Measurements from ENCODE around the gene BIVM. TPM values are rescaled to one million over a fixed set of nuclear protein-coding genes. Genes with fewer than 3 reads are reported as not detected.

Gene BIVM
- total and polyA plus RNA-seq, 4 donors: 7.4 to 17.8 (median 11.3) TPM

- peaks cover 4 to 28% (median 25%) of the 10 kb centered on the region in 4 donors for H3K4me1 ChIP-seq (ENCODE audit: control insufficient read depth in 4 of 4, insufficient read depth in 4 of 4, low read length in 3 of 4)
- WGBS: 71% methylated on average over 13 of the region's 13 CpGs
- H3K27me3 ChIP-seq (ENCODE audit: control insufficient read depth in 4 of 4, insufficient read depth in 4 of 4, low read length in 3 of 4): no peaks in the 10 kb centered on the region
- H3K9ac ChIP-seq (ENCODE audit: low read depth in 1 of 2, low read length in 2 of 2): no peak overlapping the region
- no peak for DNase-seq (ENCODE audit: low spot score)
- no peaks in the 10 kb centered on the region for H3K9me3 ChIP-seq (ENCODE audit: control insufficient read depth in 4 of 4, low read length in 3 of 4)
- no peak overlapping the region for H3K27ac ChIP-seq (ENCODE audit: low read depth in 1 of 2, low read length in 2 of 2)
- peak in 1 of 2 donors; percentile 61 for TF ChIP-seq HNF4A (conservative IDR thresholded peaks at IDR 0.05)
- no peak for TF ChIP-seq JUND (IDR thresholded peaks at IDR 0.05)
- TF ChIP-seq TAF1 (conservative IDR thresholded peaks at IDR 0.05): no peak
- peak; percentile 20 for TF ChIP-seq SP1 (IDR thresholded peaks at IDR 0.05)
- TF ChIP-seq FOXA1 (IDR thresholded peaks at IDR 0.05): no peak
- TF ChIP-seq CTCF (IDR thresholded peaks at IDR 0.05; ENCODE audit: low read depth, low read length, missing input control): no peak
- TF ChIP-seq REST (IDR thresholded peaks at IDR 0.05): no peak
- TF ChIP-seq, protein P1, sequence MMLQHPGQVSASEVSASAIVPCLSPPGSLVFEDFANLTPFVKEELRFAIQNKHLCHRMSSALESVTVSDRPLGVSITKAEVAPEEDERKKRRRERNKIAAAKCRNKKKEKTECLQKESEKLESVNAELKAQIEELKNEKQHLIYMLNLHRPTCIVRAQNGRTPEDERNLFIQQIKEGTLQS (IDR thresholded peaks at IDR 0.05): peak; percentile 53
- TF ChIP-seq GABPA (IDR thresholded peaks at IDR 0.05 in 1 of 2, conservative IDR thresholded peaks at IDR 0.05 in 1 of 2): no peak
- TF ChIP-seq EGR1 (IDR thresholded peaks at IDR 0.05; ENCODE audit: low read depth in 2 of 2): no peak
- TF ChIP-seq RAD21 (IDR thresholded peaks at IDR 0.05): no peak
- TF ChIP-seq FOXA2 (IDR thresholded peaks at IDR 0.05): no peak
- TF ChIP-seq, protein P2, sequence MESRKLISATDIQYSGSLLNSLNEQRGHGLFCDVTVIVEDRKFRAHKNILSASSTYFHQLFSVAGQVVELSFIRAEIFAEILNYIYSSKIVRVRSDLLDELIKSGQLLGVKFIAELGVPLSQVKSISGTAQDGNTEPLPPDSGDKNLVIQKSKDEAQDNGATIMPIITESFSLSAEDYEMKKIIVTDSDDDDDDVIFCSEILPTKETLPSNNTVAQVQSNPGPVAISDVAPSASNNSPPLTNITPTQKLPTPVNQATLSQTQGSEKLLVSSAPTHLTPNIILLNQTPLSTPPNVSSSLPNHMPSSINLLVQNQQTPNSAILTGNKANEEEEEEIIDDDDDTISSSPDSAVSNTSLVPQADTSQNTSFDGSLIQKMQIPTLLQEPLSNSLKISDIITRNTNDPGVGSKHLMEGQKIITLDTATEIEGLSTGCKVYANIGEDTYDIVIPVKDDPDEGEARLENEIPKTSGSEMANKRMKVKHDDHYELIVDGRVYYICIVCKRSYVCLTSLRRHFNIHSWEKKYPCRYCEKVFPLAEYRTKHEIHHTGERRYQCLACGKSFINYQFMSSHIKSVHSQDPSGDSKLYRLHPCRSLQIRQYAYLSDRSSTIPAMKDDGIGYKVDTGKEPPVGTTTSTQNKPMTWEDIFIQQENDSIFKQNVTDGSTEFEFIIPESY (IDR thresholded peaks at IDR 0.05): no peak
- TF ChIP-seq NR2F2 (IDR thresholded peaks at IDR 0.05): no peak
- no peak for TF ChIP-seq YY1 (IDR thresholded peaks at IDR 0.05)
- TF ChIP-seq HNF4G (IDR thresholded peaks at IDR 0.05): no peak
- no peak for TF ChIP-seq MAX (IDR thresholded peaks at IDR 0.05)
- no peak for TF ChIP-seq RXRA (IDR thresholded peaks at IDR 0.05)
- no peak overlapping the region for H3K4me3 ChIP-seq (ENCODE audit: low read depth in 1 of 3, low read length in 3 of 3)
- peaks cover 16 to 82% (median 72%) of the 10 kb centered on the region in 4 donors for H3K36me3 ChIP-seq (ENCODE audit: control insufficient read depth in 4 of 4, insufficient read depth in 3 of 4, low read depth in 1 of 4, low read length in 3 of 4)
Measured at GRCh38 chr13:102862624-102863210, 63.8 kb downstream of the BIVM start.
